ENCODE results near the gene KLHL29.

KLHL29 gene

DNA sequence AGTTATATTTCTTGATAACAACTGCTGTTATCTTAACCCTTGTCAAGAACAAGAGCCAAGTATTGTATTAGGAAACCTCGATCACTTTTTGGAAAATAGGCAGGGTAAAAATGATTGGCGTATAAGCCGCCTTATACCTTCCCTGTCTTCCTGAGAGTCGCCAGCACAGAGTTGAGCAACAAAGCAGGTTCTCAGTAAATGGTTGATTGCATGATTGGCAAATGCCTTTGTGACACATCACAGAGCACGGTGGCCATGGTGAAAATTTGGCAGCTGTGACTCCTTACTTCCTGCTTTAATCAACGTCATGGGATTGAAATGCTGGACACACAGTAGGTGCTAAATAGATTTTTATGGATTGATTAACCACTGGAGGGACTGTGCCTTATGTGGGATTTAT is 3.9 kb upstream of the KLHL29 start:
- TF ChIP-seq ZFX (IDR thresholded peaks at IDR 0.05), result no peak
- no peak for TF ChIP-seq CTCF (conservative IDR thresholded peaks at IDR 0.05)
- H3K27ac ChIP-seq, result no peak overlapping the region

GRCh38 chr2:23381485-23381884 is 3.5 kb upstream of the KLHL29 start:
- TF ChIP-seq ZFX (IDR thresholded peaks at IDR 0.05) (no peak), CTCF (conservative IDR thresholded peaks at IDR 0.05) (no peak)
- no peak overlapping the region for H3K27ac ChIP-seq

- H3K27ac ChIP-seq, result no peak overlapping the region
- TF ChIP-seq ZFX (IDR thresholded peaks at IDR 0.05) (no peak), CTCF (conservative IDR thresholded peaks at IDR 0.05) (no peak)
Observed at GRCh38 chr2:23383100-23383499, 1.9 kb upstream of the KLHL29 start.

DNA sequence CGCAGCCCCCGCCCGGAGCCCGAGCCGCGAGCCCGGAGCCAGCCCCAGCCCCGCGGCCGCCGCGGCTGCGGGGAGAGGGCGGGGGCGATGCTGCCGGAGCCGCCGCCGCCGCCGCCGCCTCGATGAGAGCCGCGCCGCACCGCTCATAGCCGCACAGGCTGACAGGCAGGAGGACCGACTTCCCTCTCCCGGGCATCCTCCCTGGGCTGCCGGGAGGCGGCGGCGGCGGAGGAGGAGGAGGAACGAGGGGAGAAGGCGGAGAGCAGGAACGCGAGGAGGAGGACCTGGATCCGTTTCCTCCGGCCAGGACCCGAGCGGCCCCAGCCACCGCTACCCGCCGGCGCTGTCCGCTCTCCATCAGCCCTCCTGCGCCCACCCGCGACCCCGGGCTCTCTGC is 370 bp downstream of the KLHL29 start:
- peak overlapping the region; percentile 60 for H3K27ac ChIP-seq
- TF ChIP-seq ZFX (IDR thresholded peaks at IDR 0.05), result no peak

DNA sequence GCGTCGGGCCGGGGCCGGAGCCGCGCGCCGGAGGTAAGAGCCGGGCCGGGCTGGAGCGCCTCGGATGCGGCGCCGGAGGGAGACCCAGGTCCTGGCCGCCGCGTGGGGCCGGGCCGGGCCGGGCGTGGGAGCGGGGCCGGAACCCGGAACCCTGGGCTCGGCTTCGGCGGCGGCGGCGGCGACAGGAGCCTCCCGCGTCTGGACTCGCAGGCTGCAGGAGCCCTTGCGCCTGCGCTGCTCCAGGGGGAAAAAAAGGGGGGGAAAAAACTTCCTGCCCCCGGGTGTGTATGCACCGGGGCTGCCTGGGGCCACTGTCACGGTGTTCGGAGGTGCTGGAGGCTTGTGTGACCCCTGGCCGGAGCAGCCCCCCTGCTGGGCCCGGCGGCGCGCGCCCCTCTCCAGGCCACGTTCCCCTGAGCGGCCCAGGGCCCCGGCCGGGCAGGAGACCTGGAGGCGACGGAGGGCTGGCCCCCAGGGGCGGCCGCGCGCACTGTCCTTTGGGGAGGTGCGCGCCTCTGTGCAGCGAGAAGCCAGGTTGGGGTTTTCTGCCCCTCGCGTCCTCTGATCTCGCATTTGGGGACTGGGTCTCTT is 864 bp downstream of the KLHL29 start:
- peak overlapping the region; percentile 60 for H3K27ac ChIP-seq
- TF ChIP-seq CTCF (conservative IDR thresholded peaks at IDR 0.05) (no peak), ZFX (IDR thresholded peaks at IDR 0.05) (peak; percentile 40; the same call in 1 of the 2 replicates)

DNA sequence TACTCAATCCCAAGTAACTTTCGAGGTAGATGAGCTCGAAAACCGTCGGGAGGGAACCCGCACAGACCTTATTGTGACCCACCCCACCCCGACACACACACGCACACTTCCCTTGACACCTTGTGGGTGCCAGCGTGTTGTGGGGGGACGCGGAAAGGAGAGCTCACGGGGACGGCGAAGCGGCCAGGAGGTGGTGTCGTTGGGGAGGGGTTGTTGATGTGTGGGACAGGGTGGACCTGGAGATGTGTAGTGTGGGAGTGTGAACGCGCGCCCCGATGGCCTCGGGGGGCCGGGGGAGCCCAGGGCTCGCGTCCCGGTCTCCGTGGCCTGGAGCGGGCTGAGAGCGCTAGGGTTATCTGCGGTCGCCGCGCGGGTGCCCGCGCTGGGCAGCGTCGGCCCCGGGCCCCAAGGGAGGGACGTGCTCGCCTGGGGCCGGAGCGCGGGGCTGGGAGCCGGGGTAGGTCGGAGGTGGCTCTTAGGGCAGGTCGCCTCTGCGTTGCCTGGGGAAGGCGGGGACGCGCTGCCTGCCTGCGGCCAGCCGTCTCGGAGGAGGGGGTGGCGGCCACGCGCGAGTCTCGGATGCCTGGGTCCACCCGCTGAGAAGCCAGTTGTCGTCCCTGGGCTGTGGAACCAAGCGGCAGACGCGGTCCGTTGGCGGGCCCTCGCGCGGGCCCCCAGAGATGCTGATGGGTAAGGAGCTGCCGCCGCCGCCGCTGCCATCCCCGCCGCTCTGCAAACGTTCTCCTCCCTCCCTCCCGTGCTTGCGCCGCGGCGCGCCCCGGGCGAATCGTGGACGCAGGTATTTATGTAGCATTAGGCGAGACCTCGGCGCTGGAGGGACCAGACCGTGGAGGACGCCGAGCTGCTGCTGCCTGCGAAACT is 1.6 kb downstream of the KLHL29 start:
- TF ChIP-seq ZFX (IDR thresholded peaks at IDR 0.05) (no peak), CTCF (conservative IDR thresholded peaks at IDR 0.05) (no peak)

GRCh38 chr2:23387221-23387550 is 2.2 kb downstream of the KLHL29 start:
- TF ChIP-seq ZFX (IDR thresholded peaks at IDR 0.05), result no peak
- TF ChIP-seq CTCF (conservative IDR thresholded peaks at IDR 0.05), result no peak
- H3K27ac ChIP-seq, result no peak overlapping the region; the same call in 1 of the 2 replicates

More for the DNA sequence above, 1.6 kb downstream of the KLHL29 start:
- peak overlapping the region; percentile 60 for H3K27ac ChIP-seq
